ENCODE data around the gene LRRC4. TPM values are rescaled to one million over a fixed set of nuclear protein-coding genes. Genes with fewer than 3 reads are reported as not detected.
A peak's percentile ranks its signal among the peaks of the same experiment; 100 is the strongest.

The LRRC4 gene
- total RNA-seq, 4 donors from 2014 or later = 1.6 to 2.5 (median 2.1) TPM; not detected in 1

DNA sequence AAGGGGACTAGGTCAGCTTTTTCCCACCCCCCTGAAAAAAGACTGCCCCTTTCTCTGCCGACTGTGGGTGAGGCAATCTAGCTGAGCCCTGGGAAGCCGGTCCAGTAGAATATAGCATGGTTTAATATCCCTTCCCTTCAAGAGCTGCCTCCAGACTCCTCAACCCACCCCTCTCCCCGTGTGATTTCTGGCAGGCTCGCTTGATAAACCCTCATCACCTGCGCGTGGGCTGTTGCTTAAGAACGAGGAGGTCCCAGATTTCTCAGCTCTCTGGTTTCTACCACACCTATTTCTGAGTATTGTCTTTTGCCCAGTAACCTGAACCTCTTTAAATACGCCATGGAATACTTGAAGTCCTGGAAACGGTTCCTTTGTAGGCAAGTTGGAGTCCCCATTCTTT is 2.0 kb upstream of the LRRC4 start:
- Histone ChIP-seq H3K4me1 (peaks cover 0 to 21% (median 12%) of the 10 kb centered on the region in 4 donors), H3K9me3 (no peaks in the 10 kb centered on the region), H3K27ac (no peak overlapping the region), H3K36me3 (no peaks in the 10 kb centered on the region), H3K27me3 (no peaks in the 10 kb centered on the region), H3K4me3 (no peak overlapping the region)
- TF ChIP-seq POLR2A (IDR thresholded peaks at IDR 0.05) = no peak
- TF ChIP-seq, protein P1, sequence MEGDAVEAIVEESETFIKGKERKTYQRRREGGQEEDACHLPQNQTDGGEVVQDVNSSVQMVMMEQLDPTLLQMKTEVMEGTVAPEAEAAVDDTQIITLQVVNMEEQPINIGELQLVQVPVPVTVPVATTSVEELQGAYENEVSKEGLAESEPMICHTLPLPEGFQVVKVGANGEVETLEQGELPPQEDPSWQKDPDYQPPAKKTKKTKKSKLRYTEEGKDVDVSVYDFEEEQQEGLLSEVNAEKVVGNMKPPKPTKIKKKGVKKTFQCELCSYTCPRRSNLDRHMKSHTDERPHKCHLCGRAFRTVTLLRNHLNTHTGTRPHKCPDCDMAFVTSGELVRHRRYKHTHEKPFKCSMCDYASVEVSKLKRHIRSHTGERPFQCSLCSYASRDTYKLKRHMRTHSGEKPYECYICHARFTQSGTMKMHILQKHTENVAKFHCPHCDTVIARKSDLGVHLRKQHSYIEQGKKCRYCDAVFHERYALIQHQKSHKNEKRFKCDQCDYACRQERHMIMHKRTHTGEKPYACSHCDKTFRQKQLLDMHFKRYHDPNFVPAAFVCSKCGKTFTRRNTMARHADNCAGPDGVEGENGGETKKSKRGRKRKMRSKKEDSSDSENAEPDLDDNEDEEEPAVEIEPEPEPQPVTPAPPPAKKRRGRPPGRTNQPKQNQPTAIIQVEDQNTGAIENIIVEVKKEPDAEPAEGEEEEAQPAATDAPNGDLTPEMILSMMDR (IDR thresholded peaks at IDR 0.05) = no peak
- DNase-seq = no peak

DNA sequence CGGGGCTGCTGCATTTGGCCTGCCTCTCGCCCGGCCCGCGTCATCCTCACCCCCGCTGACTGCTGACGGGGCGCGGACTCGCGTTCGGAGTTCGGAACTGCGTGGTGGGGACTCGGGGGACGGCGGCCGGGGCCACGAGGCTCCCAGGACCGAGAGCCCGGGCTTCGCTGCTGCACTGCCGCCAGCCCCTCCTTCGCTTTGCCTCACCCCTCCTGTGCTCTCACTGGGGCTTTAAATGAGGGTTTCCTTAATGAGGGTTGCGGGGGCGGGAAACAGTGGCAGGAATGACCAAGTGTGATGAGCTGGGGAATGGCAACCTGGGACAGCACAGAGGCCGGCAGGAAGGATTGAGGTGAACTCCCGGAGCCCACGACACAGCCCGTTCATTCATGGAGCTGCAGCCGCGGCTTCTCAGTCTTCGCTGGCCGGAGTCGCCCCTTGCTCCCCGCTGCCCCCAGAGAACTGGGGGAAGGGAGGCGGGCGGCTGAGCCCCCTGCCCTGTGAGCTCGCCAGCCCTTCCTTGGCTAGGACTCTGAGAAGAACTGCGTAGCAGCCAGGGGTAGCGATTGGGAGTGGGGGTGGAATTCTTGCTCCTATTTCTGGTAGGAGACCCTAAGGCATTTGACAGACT is 1.5 kb upstream of the LRRC4 start:
- Histone ChIP-seq H3K9me3 (no peaks in the 10 kb centered on the region), H3K4me3 (peak overlapping the region; percentile 44 to 64 (median 60)), H3K36me3 (no peaks in the 10 kb centered on the region), H3K4me1 (peaks cover 0 to 23% (median 12%) of the 10 kb centered on the region in 4 donors), H3K27me3 (no peaks in the 10 kb centered on the region), H3K27ac (peak overlapping the region in 1 of 4 donors; percentile 22)
- no peak for DNase-seq
- TF ChIP-seq POLR2A (IDR thresholded peaks at IDR 0.05) = no peak
- TF ChIP-seq, protein P1 (IDR thresholded peaks at IDR 0.05) = no peak

DNA sequence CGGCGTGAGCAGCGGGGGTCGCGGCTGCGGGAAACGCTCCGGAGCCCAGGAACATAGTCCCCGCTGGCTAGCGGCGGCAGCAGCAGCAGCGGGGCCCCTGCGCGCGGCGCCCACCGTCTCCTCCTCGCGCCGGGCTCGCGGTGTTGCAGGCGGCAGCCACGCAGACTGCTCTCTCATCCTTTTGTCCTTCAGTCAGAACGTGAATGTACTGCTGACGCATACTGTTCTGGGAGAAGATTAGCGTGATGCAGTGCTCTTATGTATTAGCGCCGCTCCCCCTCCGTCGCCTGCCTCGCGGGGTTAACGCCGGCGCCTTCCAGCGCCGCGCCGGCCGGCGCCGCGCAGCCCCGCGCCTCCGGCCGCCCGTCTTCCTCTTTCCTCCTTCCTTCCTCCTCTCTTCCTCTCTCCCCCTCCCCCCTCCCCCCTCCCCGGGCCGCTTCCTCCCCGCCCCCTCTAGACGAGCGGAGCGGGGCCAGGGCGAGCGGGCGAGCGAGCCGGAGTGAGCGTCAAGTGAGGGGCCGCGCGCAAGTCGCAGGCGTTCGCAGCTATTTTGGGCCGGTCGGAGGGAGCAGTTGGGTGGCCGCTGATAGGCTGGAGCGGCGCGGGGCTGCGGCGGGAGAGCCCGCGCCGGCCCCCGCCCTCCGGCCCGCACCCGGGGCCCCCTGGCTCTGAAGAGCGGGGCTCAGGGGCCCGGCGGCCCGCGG is 816 bp upstream of the LRRC4 start:
- peak overlapping the region; percentile 44 to 64 (median 60) for H3K4me3 ChIP-seq
- peak; percentile 22 to 59 (median 56) for DNase-seq
- peaks cover 0 to 30% (median 12%) of the 10 kb centered on the region in 4 donors for H3K4me1 ChIP-seq
- no peaks in the 10 kb centered on the region for H3K36me3 ChIP-seq
- peak overlapping the region in 1 of 4 donors; percentile 22 for H3K27ac ChIP-seq
- no peaks in the 10 kb centered on the region for H3K27me3 ChIP-seq
- no peaks in the 10 kb centered on the region for H3K9me3 ChIP-seq
- TF ChIP-seq, protein P1 (IDR thresholded peaks at IDR 0.05) = peak in 4 of 6 experiments; percentile 3 to 28 (median 22)
- no peak for TF ChIP-seq POLR2A (IDR thresholded peaks at IDR 0.05)

DNA sequence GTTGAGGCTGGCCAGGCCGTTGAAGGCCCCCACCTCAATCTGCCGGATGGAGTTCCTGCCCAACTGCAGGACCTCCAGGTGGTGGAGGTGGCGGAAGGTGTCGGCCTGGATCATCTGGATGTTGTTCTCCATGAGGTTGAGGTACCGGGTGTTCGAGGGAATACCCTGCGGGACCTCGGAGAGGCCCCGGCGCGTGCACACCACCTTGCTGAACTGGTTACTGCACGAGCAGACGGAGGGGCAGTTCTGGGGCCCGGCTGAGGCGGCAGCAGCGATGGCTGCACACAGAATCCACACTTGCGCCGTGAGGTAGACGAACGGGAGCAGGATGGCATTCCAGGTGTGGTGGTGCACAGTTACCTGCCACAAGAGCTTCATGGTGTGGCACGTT is 979 bp downstream of the LRRC4 start:
- H3K27ac ChIP-seq = no peak overlapping the region
- H3K27me3 ChIP-seq = no peaks in the 10 kb centered on the region
- TF ChIP-seq POLR2A (IDR thresholded peaks at IDR 0.05) = no peak
- TF ChIP-seq, protein P1 (IDR thresholded peaks at IDR 0.05) = no peak
- H3K36me3 ChIP-seq = no peaks in the 10 kb centered on the region
- no peaks in the 10 kb centered on the region for H3K9me3 ChIP-seq
- H3K4me3 ChIP-seq = peak overlapping the region in 2 of 4 donors; percentile 57 to 62
- H3K4me1 ChIP-seq = peaks cover 0 to 33% (median 12%) of the 10 kb centered on the region in 4 donors
- DNase-seq = no peak

DNA sequence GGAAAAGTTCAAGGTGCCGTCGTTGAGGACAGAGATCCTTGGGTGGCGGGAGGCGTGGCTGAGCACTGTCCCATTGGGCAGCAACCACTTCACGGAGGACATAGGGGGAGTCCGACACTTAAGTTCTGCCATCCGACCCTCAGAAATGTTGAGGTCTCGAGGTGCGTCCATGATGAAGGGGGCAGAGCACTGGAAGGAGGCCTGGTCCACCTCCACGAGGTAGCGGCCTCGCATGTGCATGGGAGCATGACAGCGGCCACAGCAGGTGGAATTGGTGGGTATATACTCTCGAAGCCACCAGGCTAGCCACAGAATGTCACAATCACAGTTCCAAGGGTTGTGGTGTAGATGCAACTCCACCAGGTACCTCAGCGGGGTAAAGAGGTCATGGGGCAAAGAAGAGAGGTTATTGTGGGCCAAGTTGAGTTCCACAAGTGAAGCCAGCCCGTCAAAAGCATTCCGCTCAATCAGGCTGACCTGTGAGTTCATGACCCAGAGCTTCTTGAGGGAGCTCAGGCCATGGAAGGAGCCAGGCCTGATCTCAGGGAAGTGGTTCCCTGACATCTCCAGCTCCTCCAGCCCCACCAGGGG is 1.7 kb downstream of the LRRC4 start:
- no peaks in the 10 kb centered on the region for H3K9me3 ChIP-seq
- H3K27me3 ChIP-seq = no peaks in the 10 kb centered on the region
- no peaks in the 10 kb centered on the region for H3K36me3 ChIP-seq
- H3K27ac ChIP-seq = no peak overlapping the region
- DNase-seq = no peak
- TF ChIP-seq, protein P1 (IDR thresholded peaks at IDR 0.05) = no peak
- TF ChIP-seq POLR2A (IDR thresholded peaks at IDR 0.05) = no peak
- H3K4me3 ChIP-seq = no peak overlapping the region
- H3K4me1 ChIP-seq = peaks cover 0 to 33% (median 12%) of the 10 kb centered on the region in 4 donors
